ENCODE data around the gene DTNBP1. TPM values are rescaled to one million over a fixed set of nuclear protein-coding genes. Genes with fewer than 3 reads are reported as not detected.

The DTNBP1 gene
- total RNA-seq, 1 donor from 2014 or later, result 27.0 TPM

DNA sequence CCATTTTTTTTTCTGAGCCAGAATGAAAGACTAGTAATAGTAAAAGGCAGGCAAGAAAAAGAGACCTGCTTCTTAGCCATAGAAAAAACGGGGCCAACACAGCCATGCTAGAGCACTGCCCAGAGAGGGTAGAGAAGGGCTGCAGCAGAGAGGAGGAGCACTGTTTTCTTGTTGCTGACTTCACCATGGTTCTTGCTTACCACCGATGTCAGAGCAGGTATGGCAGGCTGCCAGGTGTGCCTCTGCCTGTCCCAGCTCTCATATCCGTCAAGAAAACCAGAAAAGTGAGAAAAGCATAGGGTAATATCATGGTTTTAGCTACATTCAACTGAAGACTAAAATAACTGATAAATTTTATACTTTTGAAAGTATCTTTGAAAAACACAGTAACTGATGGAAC, 60.7 kb downstream of the DTNBP1 start:
- intact Hi-C loops (cut with micrococcal nuclease), result no loop called here
- DNase-seq (peak; percentile 52), ATAC-seq (no peak)

DNA sequence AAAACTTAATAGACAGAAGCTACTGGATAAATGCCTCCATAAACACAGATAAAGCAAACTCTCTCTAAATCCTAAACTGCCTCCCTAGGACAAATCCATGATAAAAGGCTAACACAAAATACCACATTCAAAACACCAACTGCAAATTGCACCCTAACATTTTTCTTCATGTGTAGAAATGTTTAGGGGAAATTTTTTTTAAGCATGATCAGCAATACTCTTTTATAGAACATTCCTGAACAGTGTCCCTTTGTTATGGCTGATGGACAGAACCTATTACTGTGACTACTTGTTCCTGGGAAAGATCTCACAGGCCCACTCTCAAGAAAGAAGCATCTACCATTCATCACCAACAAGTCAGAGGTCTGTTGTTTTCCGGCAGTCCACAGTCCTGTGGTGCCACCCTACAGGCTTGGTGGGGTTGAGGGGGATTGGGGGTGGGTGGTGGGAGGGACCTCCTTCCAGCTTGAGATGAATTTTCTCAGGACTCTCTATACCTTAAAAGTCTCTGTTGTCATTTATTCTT, 64.5 kb downstream of the DTNBP1 start:
- intact Hi-C loops (cut with micrococcal nuclease), result no loop called here
- DNase-seq (no peak), ATAC-seq (no peak)

- DNase-seq (no peak), ATAC-seq (no peak)
- intact Hi-C loops (cut with micrococcal nuclease), result no loop called here
Measured at GRCh38 chr6:15596186-15596896, 66.5 kb downstream of the DTNBP1 start.

- DNase-seq, result peak; percentile 23
- intact Hi-C loops (cut with micrococcal nuclease), result no loop called here
- ATAC-seq, result peak; percentile 90
Measured at GRCh38 chr6:15595461-15596173, 67.2 kb downstream of the DTNBP1 start.

DNA sequence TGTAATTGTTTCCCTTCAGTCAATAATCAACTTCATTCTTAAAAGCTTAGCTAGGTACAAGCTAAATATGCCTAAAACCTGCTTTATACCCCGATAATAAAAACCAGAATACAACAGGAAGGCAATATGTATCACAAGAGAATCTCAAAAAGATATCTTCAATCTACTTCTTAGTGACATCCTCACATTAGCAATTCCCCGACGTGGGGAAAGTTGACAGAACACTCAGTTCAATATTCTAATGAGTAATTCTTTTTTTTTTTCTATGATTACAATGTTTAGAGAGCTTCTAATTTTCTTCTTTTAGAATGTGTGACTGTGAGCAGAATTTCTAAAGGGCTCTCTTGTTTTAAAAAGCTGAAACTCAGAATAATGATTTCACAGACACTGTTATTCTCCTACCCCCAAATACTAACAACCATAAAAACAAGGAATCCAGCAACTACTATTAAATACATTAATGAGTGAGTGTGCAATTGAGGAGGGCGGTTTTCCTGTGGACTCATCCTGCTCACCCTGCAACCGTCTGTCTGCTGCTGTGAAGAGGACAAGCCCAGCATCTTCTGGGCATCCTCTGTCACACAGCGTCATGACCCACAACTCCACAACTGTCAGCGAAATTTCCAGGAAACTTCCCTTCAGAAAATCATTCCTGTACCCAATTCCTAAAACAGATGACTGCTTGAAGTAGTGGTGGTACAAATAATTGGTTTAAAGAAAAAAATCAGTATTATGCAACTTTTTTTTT, 68.1 kb downstream of the DTNBP1 start:
- intact Hi-C loops (cut with micrococcal nuclease), result no loop called here
- peak; percentile 27 for ATAC-seq

DNA sequence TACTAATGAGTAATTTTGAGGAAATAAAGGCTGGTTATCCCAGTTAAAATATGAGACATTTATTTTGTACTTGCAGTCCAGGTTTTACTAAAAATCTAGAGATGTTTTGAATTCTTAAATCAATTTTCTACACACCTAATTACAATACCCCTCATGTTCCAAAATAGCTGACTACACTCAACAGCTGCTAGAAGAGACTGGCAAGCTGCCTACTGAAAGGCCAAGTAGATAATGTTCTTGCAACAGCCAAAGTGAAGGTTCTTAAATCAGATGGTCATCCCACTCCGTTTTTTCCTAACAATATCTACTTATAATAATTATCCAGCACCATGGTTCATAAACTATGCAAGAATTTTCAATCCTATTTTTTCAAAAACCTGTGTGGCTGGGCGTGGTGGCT, 69.0 kb downstream of the DTNBP1 start:
- intact Hi-C loops (cut with micrococcal nuclease), result no loop called here
- ATAC-seq (peak; percentile 57), DNase-seq (no peak)

More for the DNA sequence above, 68.1 kb downstream of the DTNBP1 start:
- no peak for DNase-seq

GRCh38 chr6:15592610-15593009, 70.2 kb downstream of the DTNBP1 start:
- intact Hi-C loops (cut with micrococcal nuclease), result no loop called here
- no peak for ATAC-seq
- DNase-seq, result no peak

DNA sequence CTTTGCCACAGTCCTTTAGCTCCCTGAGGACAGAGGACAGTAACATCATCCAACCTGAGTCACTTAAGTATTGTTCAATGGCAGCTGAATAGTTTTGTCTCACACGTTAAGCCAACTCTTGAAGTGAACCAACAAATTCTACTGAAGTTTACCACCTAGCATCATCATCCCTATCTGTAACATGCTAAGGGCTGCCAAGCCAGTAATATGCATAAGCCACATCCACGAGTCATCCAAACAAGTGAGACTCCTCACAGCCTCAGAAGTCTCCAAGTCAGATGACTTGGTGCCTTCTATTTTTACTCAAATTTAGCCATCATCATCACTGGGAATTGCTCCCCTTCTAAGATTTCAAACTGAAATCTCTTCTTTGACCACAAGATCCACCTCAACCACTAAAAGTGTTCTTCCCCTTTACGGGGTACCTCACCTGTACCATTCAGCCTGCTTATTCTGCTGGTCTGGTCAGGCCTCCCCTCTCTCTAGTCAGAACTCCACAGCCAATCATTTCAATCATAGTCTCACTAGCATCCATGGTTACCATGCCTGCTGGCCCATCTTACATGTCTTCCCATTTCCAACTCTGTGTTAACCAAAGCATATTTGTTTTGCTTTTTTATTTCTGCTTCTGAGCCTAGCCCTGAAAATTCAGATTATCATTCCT, 73.7 kb downstream of the DTNBP1 start:
- intact Hi-C loops (cut with micrococcal nuclease), result no loop called here
- DNase-seq (no peak), ATAC-seq (no peak)

GRCh38 chr6:15586503-15586902, 76.3 kb downstream of the DTNBP1 start:
- ATAC-seq (no peak), DNase-seq (no peak)
- intact Hi-C loops (cut with micrococcal nuclease), result no loop called here

GRCh38 chr6:15585760-15586214, 77.0 kb downstream of the DTNBP1 start:
- intact Hi-C loops (cut with micrococcal nuclease), result no loop called here
- ATAC-seq, result no peak
- DNase-seq, result no peak

- ATAC-seq, result no peak
- intact Hi-C loops (cut with micrococcal nuclease), result no loop called here
- DNase-seq, result no peak
Measured at GRCh38 chr6:15582499-15582898, 80.3 kb downstream of the DTNBP1 start.

- no peak for ATAC-seq
- DNase-seq, result no peak
- intact Hi-C loops (cut with micrococcal nuclease), result no loop called here
Measured at GRCh38 chr6:15581751-15582150, 81.1 kb downstream of the DTNBP1 start.

- intact Hi-C loops (cut with micrococcal nuclease), result no loop called here
- no peak for ATAC-seq
- DNase-seq, result no peak
Measured at GRCh38 chr6:15580326-15580725, 82.5 kb downstream of the DTNBP1 start.

DNA sequence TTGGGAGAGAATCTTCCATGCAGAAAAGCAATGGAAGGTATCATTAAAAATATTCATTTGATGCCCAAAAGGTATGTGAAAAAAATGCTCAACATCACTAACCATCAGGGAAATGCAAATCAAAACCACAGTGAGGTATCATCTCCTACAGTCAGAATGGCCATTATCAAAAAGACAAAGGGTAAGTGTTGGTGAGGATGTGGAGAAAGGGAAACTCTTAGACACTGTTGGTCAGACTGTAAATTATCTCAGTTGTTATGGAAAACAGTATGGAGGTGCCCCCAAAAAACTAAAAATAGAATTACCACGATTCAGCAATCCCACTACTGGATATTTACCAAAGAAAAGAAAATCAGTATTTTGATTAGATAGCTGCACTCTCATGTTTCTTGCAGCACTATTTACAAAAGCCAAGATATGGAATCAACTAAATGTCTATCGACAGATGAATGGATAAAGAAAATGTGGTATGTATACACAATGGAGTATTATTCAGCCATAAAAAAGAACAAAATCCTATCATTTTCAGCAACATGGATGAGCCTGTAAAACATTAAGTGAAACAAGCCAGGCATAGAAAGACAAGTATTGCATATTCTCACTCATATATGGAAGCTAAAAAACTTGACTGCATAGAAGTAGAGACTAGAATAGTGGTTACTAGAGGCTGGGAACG, 84.0 kb downstream of the DTNBP1 start:
- no peak for DNase-seq
- no peak for ATAC-seq
- intact Hi-C loops (cut with micrococcal nuclease), result no loop called here

DNA sequence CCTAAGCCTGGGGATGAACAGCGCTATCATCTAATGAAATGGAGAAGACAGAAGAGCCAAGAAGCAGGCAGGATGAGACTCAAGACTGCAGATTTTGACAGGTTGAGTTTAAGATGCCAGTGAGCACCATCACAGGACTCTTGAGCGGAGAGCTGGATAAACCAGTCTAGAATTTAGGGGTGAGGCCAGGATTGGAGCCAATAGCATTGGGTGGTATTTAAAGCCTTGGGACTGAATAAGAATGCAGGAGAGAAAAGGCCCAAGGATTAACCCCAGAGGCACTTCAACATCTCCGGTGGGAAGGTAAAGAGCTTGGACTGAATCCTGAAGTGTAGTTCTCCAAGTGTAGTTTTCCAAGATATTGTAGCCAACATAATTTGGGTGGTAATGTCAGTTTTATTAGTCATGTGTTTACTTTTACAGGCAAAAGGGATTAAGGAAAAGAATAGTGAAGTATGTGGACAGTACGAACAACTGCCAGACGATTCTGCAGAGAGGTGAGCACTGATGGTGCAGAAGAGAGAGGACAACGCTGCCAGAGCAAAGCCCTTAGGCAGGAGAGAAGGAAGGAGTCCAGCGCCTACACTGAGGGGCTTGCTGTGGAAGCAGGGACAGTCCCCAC, 85.2 kb downstream of the DTNBP1 start:
- intact Hi-C loops (cut with micrococcal nuclease), result no loop called here
- ATAC-seq (no peak), DNase-seq (no peak)

- ATAC-seq, result no peak
- no peak for DNase-seq
- intact Hi-C loops (cut with micrococcal nuclease), result no loop called here
Measured at GRCh38 chr6:15577106-15577505, 85.7 kb downstream of the DTNBP1 start.

DNA sequence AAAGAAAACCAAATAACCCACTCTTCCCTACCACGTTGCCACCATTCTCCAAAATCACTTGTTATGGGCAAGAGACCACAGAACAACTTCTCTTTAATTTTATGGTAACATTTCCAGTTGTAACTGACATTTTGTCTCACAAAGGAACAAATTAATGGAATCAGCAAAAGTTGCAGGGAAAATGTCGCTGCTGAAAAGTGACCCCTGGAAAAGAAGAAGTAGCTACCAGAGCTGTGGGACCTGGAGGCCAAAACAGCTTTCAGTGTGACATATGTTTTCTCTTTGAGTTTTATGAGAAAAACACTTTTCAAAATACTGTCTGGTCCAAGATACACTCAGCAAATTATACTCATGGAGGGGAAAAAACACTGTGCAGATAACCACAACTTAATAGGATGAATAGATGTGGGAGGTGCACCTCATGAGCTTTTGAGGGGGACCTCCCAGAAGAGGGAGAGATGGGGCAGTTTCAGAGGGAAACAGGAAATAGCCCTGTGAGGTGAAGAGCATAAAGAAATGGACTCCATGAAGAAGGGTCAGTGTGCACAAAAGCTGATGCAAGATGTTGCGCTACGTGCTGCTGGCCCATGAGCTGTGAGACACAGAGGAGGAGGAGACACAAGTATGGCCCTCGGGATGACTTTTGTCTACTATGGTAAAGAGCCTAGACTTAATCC, 87.3 kb downstream of the DTNBP1 start:
- ATAC-seq (no peak), DNase-seq (no peak)
- intact Hi-C loops (cut with micrococcal nuclease), result no loop called here

GRCh38 chr6:15574486-15574885, 88.3 kb downstream of the DTNBP1 start:
- intact Hi-C loops (cut with micrococcal nuclease), result no loop called here
- DNase-seq, result no peak
- no peak for ATAC-seq
